PFSK-1 (cell line): ENCODE measurements around the gene EEF1G.

Experiments used
- FOXP2 ChIP-seq: optimal IDR thresholded peaks from 2 replicates; pipeline ENCODE3; 2011; ENCODE audit warnings: borderline replicate concordance, control low read depth, inconsistent platforms; ENCODE audit not compliant: insufficient read depth; ENCODE audit errors: extremely low read length, extremely low read depth
- POLR2AphosphoS5 ChIP-seq: IDR thresholded peaks from 2 replicates; pipeline ENCODE4 v1.6.1; 2012; ENCODE audit warnings: low read depth, mild to moderate bottlenecking, control low read depth, low read length, moderate library complexity
- SIN3A ChIP-seq: IDR thresholded peaks from 2 replicates; pipeline ENCODE4 v1.6.1; 2012; ENCODE audit warnings: mild to moderate bottlenecking, low read length, moderate library complexity, borderline replicate concordance; ENCODE audit not compliant: insufficient read depth
- TAF1 ChIP-seq: IDR thresholded peaks from 2 replicates; pipeline ENCODE4 v1.6.1; 2012; ENCODE audit warnings: low read length, control low read depth, borderline replicate concordance; ENCODE audit not compliant: insufficient read depth
- TF ChIP-seq, protein P1 (sequence below), 2 experiments: IDR thresholded peaks; 2 replicates each; pipeline versions ENCODE4 v1.6.1 to v1.8.0; 2011 to 2012; ENCODE audit warnings: low read depth in 2 of 2, low read length in 2 of 2, control low read depth in 1 of 2, inconsistent platforms in 1 of 2, mild to moderate bottlenecking in 1 of 2, moderate library complexity in 1 of 2; ENCODE audit not compliant: insufficient read depth in 1 of 2

EEF1G gene

DNA sequence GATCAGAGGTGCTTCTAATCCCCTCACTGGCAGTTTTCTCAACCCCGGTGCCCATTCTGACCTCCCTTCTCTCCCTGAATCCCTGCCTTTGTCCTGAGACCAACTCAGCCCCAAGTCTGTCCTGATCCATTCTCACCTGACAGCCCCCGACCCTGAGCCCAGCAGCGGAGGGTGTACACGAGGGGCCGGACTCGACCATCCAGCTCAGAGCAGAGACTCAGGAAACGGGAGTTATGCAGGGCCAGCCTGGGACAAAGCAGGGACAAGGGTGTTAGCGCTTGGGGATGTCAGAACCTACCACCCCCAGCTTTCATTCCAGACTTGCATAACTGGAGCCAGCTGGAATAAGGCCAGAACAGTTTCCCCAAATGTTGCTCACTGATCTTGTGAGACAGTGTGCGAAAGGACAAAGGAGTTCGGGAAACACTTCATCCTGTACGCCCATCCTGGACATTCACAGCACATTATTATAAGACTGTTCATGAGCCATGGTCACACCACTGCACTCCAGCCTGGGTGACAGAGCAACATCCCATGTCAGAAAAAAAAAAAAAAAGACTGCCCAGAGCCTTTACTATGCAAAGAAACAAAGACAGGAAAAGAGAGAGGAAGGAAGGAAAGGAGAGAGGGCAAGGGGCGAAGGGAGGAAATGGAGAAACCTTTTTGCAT, 3.5 kb upstream of the EEF1G start:
- TF ChIP-seq, protein P1, sequence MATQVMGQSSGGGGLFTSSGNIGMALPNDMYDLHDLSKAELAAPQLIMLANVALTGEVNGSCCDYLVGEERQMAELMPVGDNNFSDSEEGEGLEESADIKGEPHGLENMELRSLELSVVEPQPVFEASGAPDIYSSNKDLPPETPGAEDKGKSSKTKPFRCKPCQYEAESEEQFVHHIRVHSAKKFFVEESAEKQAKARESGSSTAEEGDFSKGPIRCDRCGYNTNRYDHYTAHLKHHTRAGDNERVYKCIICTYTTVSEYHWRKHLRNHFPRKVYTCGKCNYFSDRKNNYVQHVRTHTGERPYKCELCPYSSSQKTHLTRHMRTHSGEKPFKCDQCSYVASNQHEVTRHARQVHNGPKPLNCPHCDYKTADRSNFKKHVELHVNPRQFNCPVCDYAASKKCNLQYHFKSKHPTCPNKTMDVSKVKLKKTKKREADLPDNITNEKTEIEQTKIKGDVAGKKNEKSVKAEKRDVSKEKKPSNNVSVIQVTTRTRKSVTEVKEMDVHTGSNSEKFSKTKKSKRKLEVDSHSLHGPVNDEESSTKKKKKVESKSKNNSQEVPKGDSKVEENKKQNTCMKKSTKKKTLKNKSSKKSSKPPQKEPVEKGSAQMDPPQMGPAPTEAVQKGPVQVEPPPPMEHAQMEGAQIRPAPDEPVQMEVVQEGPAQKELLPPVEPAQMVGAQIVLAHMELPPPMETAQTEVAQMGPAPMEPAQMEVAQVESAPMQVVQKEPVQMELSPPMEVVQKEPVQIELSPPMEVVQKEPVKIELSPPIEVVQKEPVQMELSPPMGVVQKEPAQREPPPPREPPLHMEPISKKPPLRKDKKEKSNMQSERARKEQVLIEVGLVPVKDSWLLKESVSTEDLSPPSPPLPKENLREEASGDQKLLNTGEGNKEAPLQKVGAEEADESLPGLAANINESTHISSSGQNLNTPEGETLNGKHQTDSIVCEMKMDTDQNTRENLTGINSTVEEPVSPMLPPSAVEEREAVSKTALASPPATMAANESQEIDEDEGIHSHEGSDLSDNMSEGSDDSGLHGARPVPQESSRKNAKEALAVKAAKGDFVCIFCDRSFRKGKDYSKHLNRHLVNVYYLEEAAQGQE (IDR thresholded peaks at IDR 0.05; ENCODE audit: insufficient read depth in 1 of 2, low read depth in 2 of 2, low read length in 2 of 2) = no peak
- TF ChIP-seq TAF1 = no peak
- no peak for TF ChIP-seq SIN3A
- TF ChIP-seq FOXP2 = no peak
- no peak for TF ChIP-seq POLR2AphosphoS5

DNA sequence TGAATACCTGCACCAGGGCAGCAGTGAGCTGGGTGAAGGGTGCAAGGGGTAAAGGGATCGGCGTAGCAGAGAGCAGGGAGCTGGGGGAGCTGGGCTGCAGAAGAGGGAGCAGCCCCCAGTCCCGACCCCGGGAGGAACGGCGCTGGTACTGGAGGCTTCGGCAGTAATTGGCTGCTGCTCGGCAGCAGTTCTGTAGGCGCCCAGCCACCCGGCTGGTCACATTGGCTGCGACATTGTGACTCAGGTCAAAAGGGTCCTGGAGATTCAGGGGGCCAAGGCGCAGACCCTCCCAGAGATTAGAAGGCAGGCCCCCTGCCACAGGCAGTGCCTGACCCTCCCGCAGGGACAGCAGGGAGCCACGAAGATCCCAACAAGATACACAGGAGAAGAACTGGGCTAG, 2.1 kb upstream of the EEF1G start:
- TF ChIP-seq POLR2AphosphoS5 = no peak
- TF ChIP-seq, protein P1 (IDR thresholded peaks at IDR 0.05; ENCODE audit: insufficient read depth in 1 of 2, low read depth in 2 of 2, low read length in 2 of 2) = no peak
- no peak for TF ChIP-seq SIN3A

DNA sequence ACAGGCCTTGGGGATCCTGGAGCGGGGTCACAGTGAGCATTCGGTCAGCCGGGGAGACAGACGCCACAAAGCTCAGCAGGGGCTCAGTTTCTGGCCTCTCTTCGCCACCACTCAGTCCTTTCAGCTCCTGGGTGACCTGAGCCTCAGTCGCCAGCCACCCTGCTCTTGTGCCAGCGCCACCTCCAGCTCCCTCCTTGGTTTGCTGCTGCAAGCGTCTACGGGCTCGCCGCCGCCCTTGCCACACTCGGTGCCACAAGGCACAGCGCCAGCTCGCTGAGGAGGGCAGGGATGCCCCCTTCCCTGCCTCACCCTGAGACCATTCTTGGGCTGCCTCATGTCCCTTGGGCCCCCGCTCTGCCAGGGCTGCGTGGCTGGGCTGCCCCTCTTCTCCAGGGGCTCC, 1.5 kb upstream of the EEF1G start:
- TF ChIP-seq TAF1 (no peak), POLR2AphosphoS5 (no peak; the same call in 1 of the 2 replicates), SIN3A (no peak)
- TF ChIP-seq, protein P1 (IDR thresholded peaks at IDR 0.05; ENCODE audit: insufficient read depth in 1 of 2, low read depth in 2 of 2, low read length in 2 of 2) = no peak

DNA sequence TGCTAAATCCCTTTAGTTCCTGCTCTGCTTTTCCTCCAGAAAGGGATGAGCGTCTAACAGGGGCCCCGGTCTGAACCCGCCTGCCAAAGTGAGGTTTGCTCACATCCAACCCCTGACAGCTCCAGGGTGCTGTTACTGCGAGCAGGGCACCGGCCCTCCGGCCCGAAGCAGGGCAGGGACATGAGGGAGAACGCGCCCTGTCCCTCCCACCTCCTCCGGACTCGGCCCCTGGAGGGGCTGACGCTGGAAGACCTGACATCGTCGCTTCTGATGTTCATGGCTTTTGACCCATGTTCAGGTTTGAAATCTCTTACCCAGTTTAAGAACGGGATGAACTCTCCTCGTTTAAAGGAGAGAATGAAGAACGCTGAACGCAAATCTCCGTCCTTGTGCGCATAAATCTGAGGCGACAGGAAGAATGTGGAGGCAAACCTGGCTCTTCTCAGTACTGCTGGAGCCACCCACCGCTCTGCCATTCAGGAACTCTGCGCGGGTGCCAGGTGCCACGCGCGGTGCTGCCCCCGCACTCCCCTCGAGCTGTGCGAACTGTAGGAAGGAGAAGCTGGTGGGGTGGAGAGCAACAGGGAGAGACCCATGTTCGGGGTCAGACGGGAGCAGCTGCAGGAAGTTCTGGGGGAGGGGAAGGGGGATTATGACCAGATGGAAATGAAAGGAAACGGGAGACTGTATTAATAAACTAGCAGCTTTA, 826 bp upstream of the EEF1G start:
- no peak; the same call in 1 of the 2 replicates for TF ChIP-seq POLR2AphosphoS5
- TF ChIP-seq, protein P1 (IDR thresholded peaks at IDR 0.05; ENCODE audit: insufficient read depth in 1 of 2, low read depth in 2 of 2, low read length in 2 of 2) = no peak
- TF ChIP-seq TAF1 = no peak
- no peak; the same call in 1 of the 2 replicates for TF ChIP-seq SIN3A
- TF ChIP-seq FOXP2 = no peak

DNA sequence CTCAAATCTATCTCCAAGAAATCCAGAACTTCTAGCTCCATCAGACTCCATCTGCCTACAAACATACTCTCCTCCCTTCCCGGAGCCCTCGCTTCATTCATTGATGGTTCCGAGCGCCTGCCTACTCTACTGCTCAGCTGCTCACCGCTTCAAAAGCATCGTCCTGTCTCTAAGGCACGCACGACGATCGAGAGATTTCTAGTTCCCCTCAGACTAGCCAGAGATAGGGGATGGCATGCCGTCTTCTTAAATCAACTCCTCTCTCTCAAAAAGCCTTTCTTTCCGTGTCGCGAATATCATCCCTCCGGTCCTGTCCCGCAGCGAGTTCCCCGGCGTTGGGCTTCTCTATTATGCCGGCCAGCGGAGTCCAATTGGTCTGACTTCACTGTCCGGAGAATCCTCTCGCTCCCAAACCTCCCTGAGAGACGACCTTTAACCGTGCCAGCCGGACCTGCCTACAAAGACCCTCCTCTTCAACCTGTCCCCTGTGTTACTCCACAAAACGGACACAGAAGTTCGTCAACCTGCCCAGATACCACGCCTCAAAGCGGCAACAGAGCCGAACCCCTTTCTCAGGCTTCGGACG, 592 bp downstream of the EEF1G start:
- 0 out of 2 replicates have a peak, but pooled peaks have one; percentile 6 for TF ChIP-seq POLR2AphosphoS5
- TF ChIP-seq SIN3A = 0 out of 2 replicates have a peak, but pooled peaks have one; percentile 23
- peak; percentile 43; the same call in 1 of the 2 replicates for TF ChIP-seq TAF1
- no peak for TF ChIP-seq FOXP2
- TF ChIP-seq, protein P1 (IDR thresholded peaks at IDR 0.05; ENCODE audit: insufficient read depth in 1 of 2, low read depth in 2 of 2, low read length in 2 of 2) = no peak
